ENCODE data around the gene SH3GLB1. TPM values are rescaled to one million over a fixed set of nuclear protein-coding genes. Genes with fewer than 3 reads are reported as not detected.

The SH3GLB1 gene
- total and polyA plus RNA-seq, 2 of the 13 experiments (the other 11 are each of a cell fraction or from before 2014, with no cell fraction given) = 26.0 to 41.5 TPM

DNA sequence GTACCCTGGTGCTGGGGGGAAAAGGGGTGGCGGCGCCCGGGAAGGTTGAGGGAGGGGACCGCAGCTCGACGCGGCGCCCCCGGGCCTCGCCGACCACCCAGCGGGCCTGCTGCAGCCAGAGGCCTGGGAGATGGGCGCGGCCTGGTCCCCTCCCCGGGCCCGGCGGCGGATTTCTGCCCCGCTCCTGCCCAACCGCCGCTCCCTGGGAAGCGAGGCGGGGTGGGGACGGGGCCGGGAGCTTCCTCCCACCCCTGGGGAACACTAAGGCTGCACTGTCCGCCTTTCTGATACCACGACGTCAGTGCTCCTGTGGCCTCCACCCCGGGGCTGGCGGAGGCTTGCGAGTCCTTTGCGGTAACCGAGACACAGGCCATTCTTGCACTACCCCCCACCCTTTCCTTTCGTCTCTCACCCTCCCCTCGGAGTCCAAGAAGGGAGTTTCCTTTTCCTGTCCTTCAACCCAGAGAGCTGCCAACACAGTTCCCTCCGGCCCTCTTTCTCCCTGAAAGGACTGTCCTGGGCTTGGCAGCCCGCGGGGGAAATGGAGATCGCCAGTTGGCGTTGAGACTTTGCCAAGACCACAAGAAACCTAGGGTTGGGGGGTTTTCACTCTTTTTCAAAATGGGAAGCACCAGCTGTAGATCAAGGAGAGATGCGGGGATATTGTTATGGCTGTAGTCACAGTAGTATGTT is 742 bp downstream of the SH3GLB1 start (continued):
- TF ChIP-seq EED (CRISPR knock-in tag; IDR thresholded peaks at IDR 0.05) (peak; percentile 67; the same call in 1 of the 2 replicates), NFKB2 (CRISPR knock-in tag; IDR thresholded peaks at IDR 0.05; ENCODE audit: borderline replicate concordance) (no peak), ZNF225 (CRISPR knock-in tag; IDR thresholded peaks at IDR 0.05) (no peak; the same call in 1 of the 2 replicates), ZNF788 (CRISPR knock-in tag; IDR thresholded peaks at IDR 0.05; ENCODE audit: borderline replicate concordance) (no peak), MED1 (CRISPR knock-in tag; IDR thresholded peaks at IDR 0.05) (no peak), PITX1 (CRISPR knock-in tag; IDR thresholded peaks at IDR 0.05) (no peak), NFKBIZ (CRISPR knock-in tag; IDR thresholded peaks at IDR 0.05) (no peak), TEAD2 (CRISPR knock-in tag; IDR thresholded peaks at IDR 0.05) (no peak), ZEB1 (IDR thresholded peaks at IDR 0.05; ENCODE audit: insufficient replicate concordance, low read depth) (no peak), HMGA1 (CRISPR knock-in tag; conservative IDR thresholded peaks at IDR 0.05) (no peak), SIX1 (CRISPR knock-in tag; IDR thresholded peaks at IDR 0.05; ENCODE audit: borderline replicate concordance) (no peak), MNT (IDR thresholded peaks at IDR 0.05) (no peak), ZNF549 (CRISPR knock-in tag; IDR thresholded peaks at IDR 0.05) (no peak), TGIF2 (CRISPR knock-in tag; IDR thresholded peaks at IDR 0.05) (no peak), ZNF577 (CRISPR knock-in tag; IDR thresholded peaks at IDR 0.05; ENCODE audit: borderline replicate concordance, low read depth) (no peak), ZNF282 (IDR thresholded peaks at IDR 0.05; ENCODE audit: partially characterized antibody) (no peak), ZNF496 (CRISPR knock-in tag; IDR thresholded peaks at IDR 0.05; ENCODE audit: insufficient replicate concordance) (no peak), POGK (CRISPR knock-in tag; conservative IDR thresholded peaks at IDR 0.05) (no peak), FOXM1 (CRISPR knock-in tag; IDR thresholded peaks at IDR 0.05) (no peak), ZNF782 (CRISPR knock-in tag; IDR thresholded peaks at IDR 0.05; ENCODE audit: borderline replicate concordance) (no peak)
- TF ChIP-seq, protein P1, sequence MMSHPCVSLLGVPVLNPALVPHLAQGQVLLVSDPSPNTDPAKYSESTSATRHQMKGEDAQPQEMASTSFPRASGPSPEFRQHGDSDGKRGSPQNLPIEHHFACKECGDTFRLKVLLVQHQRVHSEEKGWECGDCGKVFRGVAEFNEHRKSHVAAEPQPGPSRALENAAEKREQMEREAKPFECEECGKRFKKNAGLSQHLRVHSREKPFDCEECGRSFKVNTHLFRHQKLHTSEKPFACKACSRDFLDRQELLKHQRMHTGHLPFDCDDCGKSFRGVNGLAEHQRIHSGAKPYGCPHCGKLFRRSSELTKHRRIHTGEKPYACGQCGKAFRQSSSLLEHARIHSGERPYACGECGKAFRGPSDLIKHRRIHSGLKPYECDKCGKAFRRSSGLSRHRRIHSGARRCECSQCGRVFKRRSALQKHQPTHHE (CRISPR knock-in tag; IDR thresholded peaks at IDR 0.05; ENCODE audit: borderline replicate concordance) = no peak; the same call in 1 of the 2 replicates
- TF ChIP-seq, protein P2, sequence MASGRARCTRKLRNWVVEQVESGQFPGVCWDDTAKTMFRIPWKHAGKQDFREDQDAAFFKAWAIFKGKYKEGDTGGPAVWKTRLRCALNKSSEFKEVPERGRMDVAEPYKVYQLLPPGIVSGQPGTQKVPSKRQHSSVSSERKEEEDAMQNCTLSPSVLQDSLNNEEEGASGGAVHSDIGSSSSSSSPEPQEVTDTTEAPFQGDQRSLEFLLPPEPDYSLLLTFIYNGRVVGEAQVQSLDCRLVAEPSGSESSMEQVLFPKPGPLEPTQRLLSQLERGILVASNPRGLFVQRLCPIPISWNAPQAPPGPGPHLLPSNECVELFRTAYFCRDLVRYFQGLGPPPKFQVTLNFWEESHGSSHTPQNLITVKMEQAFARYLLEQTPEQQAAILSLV (CRISPR knock-in tag; IDR thresholded peaks at IDR 0.05; ENCODE audit: borderline replicate concordance) = 0 out of 2 replicates have a peak, but pooled peaks have one; percentile 29
- TF ChIP-seq, protein P3, sequence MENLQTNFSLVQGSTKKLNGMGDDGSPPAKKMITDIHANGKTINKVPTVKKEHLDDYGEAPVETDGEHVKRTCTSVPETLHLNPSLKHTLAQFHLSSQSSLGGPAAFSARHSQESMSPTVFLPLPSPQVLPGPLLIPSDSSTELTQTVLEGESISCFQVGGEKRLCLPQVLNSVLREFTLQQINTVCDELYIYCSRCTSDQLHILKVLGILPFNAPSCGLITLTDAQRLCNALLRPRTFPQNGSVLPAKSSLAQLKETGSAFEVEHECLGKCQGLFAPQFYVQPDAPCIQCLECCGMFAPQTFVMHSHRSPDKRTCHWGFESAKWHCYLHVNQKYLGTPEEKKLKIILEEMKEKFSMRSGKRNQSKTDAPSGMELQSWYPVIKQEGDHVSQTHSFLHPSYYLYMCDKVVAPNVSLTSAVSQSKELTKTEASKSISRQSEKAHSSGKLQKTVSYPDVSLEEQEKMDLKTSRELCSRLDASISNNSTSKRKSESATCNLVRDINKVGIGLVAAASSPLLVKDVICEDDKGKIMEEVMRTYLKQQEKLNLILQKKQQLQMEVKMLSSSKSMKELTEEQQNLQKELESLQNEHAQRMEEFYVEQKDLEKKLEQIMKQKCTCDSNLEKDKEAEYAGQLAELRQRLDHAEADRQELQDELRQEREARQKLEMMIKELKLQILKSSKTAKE (CRISPR knock-in tag; IDR thresholded peaks at IDR 0.05; ENCODE audit: borderline replicate concordance) = no peak
